Measurements from ENCODE around the gene LRMDA. TPM values are rescaled to one million over a fixed set of nuclear protein-coding genes. Genes with fewer than 3 reads are reported as not detected.

The LRMDA gene
- total and polyA plus RNA-seq, 2 donors (not counting 1 experiment from before 2014, with no cell fraction given) = 0.12 TPM; not detected in 1

GRCh38 chr10:75944061-75944460, 512.6 kb downstream of the LRMDA start:
- Histone ChIP-seq H4K20me1 (ENCODE audit: control insufficient read depth, insufficient read depth, low read length, poor library complexity, severe bottlenecking) (no peaks in the 10 kb centered on the region), H3K4me1 (ENCODE audit: control insufficient read depth in 2 of 2, insufficient read depth in 2 of 2, low read length in 2 of 2) (no peaks in the 10 kb centered on the region), H3K4me2 (replicated peaks; ENCODE audit: low read depth, low read length, poor library complexity, severe bottlenecking) (no peak overlapping the region), H2AFZ (ENCODE audit: insufficient read depth, low read depth, low read length, poor library complexity, severe bottlenecking) (no peak overlapping the region), H3K36me3 (replicated peaks in 1 of 2; ENCODE audit: control extremely low read depth in 1 of 2, control insufficient read depth in 1 of 2, extremely low read depth in 1 of 2, insufficient read depth in 2 of 2, low read length in 1 of 2) (no peaks in the 10 kb centered on the region), H3K9ac (ENCODE audit: low read length) (no peak overlapping the region), H3K4me3 (ENCODE audit: control extremely low read depth in 1 of 5, extremely low read depth in 1 of 5, insufficient read depth in 1 of 5, low read depth in 2 of 5, low read length in 4 of 5) (no peak overlapping the region), H3K9me3 (ENCODE audit: control extremely low read depth in 1 of 3, control insufficient read depth in 2 of 3, insufficient read depth in 1 of 3, low read length in 2 of 3) (peaks cover 0 to 8% (median 0%) of the 10 kb centered on the region in 3 donors), H3K27ac (ENCODE audit: low read length in 2 of 2) (no peak overlapping the region), H3K79me2 (ENCODE audit: control insufficient read depth, insufficient read depth, low read length) (no peaks in the 10 kb centered on the region), H3K27me3 (replicated peaks in 1 of 4; ENCODE audit: control extremely low read depth in 1 of 4, control insufficient read depth in 3 of 4, insufficient read depth in 4 of 4, low read length in 3 of 4) (no peaks in the 10 kb centered on the region)
- Mint-ChIP-seq H3K4me3 (no peak overlapping the region), H3K27me3 (no peaks in the 10 kb centered on the region), H3K9me3 (ENCODE audit: insufficient read depth) (peaks cover 7% of the 10 kb centered on the region), H3K27ac (no peak overlapping the region), H3K4me1 (no peaks in the 10 kb centered on the region)
- ChIA-PET CTCF (no interaction called here), POLR2A (no interaction called here)
- intact Hi-C loops (cut with micrococcal nuclease) = no loop called here
- DNase-seq (no peak), ATAC-seq (ENCODE audit: low read depth) (no peak)
- TF ChIP-seq EZH2 (IDR thresholded peaks at IDR 0.05; ENCODE audit: borderline replicate concordance, insufficient read depth, low read depth, low read length, poor library complexity, severe bottlenecking) = no peak
- no peak for TF ChIP-seq CTCF (IDR thresholded peaks at IDR 0.05)
- no CpG with 5 or more reads among the region's 2 CpGs for WGBS (ENCODE audit: insufficient coverage)

- ChIA-PET CTCF (no interaction called here), POLR2A (no interaction called here)
- peaks cover 3% of the 10 kb centered on the region for H3K27me3 Mint-ChIP-seq
- DNase-seq = no peak
- peaks cover 7% of the 10 kb centered on the region for H3K9me3 Mint-ChIP-seq (ENCODE audit: insufficient read depth)
- no peak overlapping the region for H3K4me2 ChIP-seq (replicated peaks; ENCODE audit: low read depth, low read length, poor library complexity, severe bottlenecking)
- no peaks in the 10 kb centered on the region for H3K4me1 ChIP-seq (ENCODE audit: control insufficient read depth in 2 of 2, insufficient read depth in 2 of 2, low read length in 2 of 2)
- H3K4me3 ChIP-seq (ENCODE audit: control extremely low read depth in 1 of 5, extremely low read depth in 1 of 5, insufficient read depth in 1 of 5, low read depth in 2 of 5, low read length in 4 of 5) = no peak overlapping the region
- no peaks in the 10 kb centered on the region for H3K27me3 ChIP-seq (replicated peaks in 1 of 4; ENCODE audit: control extremely low read depth in 1 of 4, control insufficient read depth in 3 of 4, insufficient read depth in 4 of 4, low read length in 3 of 4)
- H3K79me2 ChIP-seq (ENCODE audit: control insufficient read depth, insufficient read depth, low read length) = no peaks in the 10 kb centered on the region
- WGBS (ENCODE audit: insufficient coverage) = 100% methylated on average over 1 of the region's 3 CpGs
- H3K9me3 ChIP-seq (ENCODE audit: control extremely low read depth in 1 of 3, control insufficient read depth in 2 of 3, insufficient read depth in 1 of 3, low read length in 2 of 3) = peaks cover 0 to 8% (median 0%) of the 10 kb centered on the region in 3 donors
- H3K27ac Mint-ChIP-seq = no peak overlapping the region
- H3K36me3 ChIP-seq (replicated peaks in 1 of 2; ENCODE audit: control extremely low read depth in 1 of 2, control insufficient read depth in 1 of 2, extremely low read depth in 1 of 2, insufficient read depth in 2 of 2, low read length in 1 of 2) = no peaks in the 10 kb centered on the region
- no peak overlapping the region for H3K4me3 Mint-ChIP-seq
- H4K20me1 ChIP-seq (ENCODE audit: control insufficient read depth, insufficient read depth, low read length, poor library complexity, severe bottlenecking) = no peaks in the 10 kb centered on the region
- no peak overlapping the region for H2AFZ ChIP-seq (ENCODE audit: insufficient read depth, low read depth, low read length, poor library complexity, severe bottlenecking)
- no peak overlapping the region for H3K9ac ChIP-seq (ENCODE audit: low read length)
- H3K4me1 Mint-ChIP-seq = no peaks in the 10 kb centered on the region
- intact Hi-C loops (cut with micrococcal nuclease) = no loop called here
- no peak overlapping the region for H3K27ac ChIP-seq (ENCODE audit: low read length in 2 of 2)
- no peak for ATAC-seq (ENCODE audit: low read depth)
- TF ChIP-seq EZH2 (IDR thresholded peaks at IDR 0.05; ENCODE audit: borderline replicate concordance, insufficient read depth, low read depth, low read length, poor library complexity, severe bottlenecking) (no peak), CTCF (IDR thresholded peaks at IDR 0.05) (no peak)
These were observed 517.2 kb downstream of the LRMDA start for GRCh38 chr10:75948583-75948982.
